H1 (cell line): ENCODE measurements around the gene TASP1.

Experiments used
- BCL11A ChIP-seq, 2 experiments: IDR thresholded peaks; one replicate each; pipeline ENCODE4 v1.6.1; 2011; ENCODE audit warnings: low read depth in 2 of 2, low read length in 2 of 2, mild to moderate bottlenecking in 2 of 2
- CBX5 ChIP-seq: fragments of 300-800, 300-1000 bp; sonication (generic); IDR thresholded peaks from 2 replicates; pipeline ENCODE4 v1.7.1; 2016; ENCODE audit warnings: antibody characterized with exemption, low read length, low read depth
- CEBPB ChIP-seq: IDR thresholded peaks from 2 replicates; pipeline ENCODE4 v1.6.1; 2012; ENCODE audit warnings: low read depth, low read length
- EGR1 ChIP-seq: IDR thresholded peaks from 2 replicates; pipeline ENCODE4 v1.6.1; 2011; ENCODE audit warnings: low read depth, low read length, borderline replicate concordance
- EP300 ChIP-seq, 2 experiments: IDR thresholded peaks; 1 replicate in 1 of 2; 2 replicates in 1 of 2; pipeline ENCODE4 v1.6.1; 2011 to 2012; ENCODE audit warnings: low read depth in 2 of 2, low read length in 2 of 2, mild to moderate bottlenecking in 2 of 2, borderline replicate concordance in 1 of 2, inconsistent platforms in 1 of 2, moderate library complexity in 1 of 2
- EZH2 ChIP-seq: fragments of 200-600 bp; sonication (generic); IDR thresholded peaks from 2 replicates; pipeline ENCODE4 v1.7.1; 2012; ENCODE audit warnings: low read depth, mild to moderate bottlenecking, moderate library complexity, low read length, inconsistent platforms; ENCODE audit not compliant: severe bottlenecking
- POLR2A ChIP-seq, 2 experiments: IDR thresholded peaks; 1 replicate in 1 of 2; 2 replicates in 1 of 2; pipeline ENCODE4 v1.6.1; 2011; ENCODE audit warnings: low read depth in 2 of 2, low read length in 2 of 2, mild to moderate bottlenecking in 2 of 2; ENCODE audit errors: control extremely low read depth in 1 of 2
- POLR2AphosphoS5 ChIP-seq: IDR thresholded peaks from 2 replicates; pipeline ENCODE4 v1.6.1; 2011; ENCODE audit warnings: low read depth, low read length
- RAD21 ChIP-seq, 2 experiments: IDR thresholded peaks in 1 of 2; conservative IDR thresholded peaks in 1 of 2; 2 replicates each; pipeline ENCODE4 v1.6.1; 2011; ENCODE audit warnings: low read depth in 2 of 2, low read length in 2 of 2, improper control_type of control experiment in 1 of 2, inconsistent platforms in 1 of 2, mild to moderate bottlenecking in 1 of 2, moderate library complexity in 1 of 2
- SIN3A ChIP-seq, 2 experiments: IDR thresholded peaks in 1 of 2; conservative IDR thresholded peaks in 1 of 2; 2 replicates each; pipeline ENCODE4 v1.6.1; 2011 to 2012; ENCODE audit warnings: low read length in 2 of 2, improper control_type of control experiment in 1 of 2, low read depth in 1 of 2, mild to moderate bottlenecking in 1 of 2
- TAF7 ChIP-seq: optimal IDR thresholded peaks from 2 replicates; pipeline ENCODE3; 2011; ENCODE audit warnings: low read depth, mild to moderate bottlenecking, inconsistent platforms, low read length, moderate library complexity, borderline replicate concordance
- ZNF274 ChIP-seq: IDR thresholded peaks from 2 replicates; pipeline ENCODE4 v1.7.0; 2012; ENCODE audit warnings: low read length, borderline replicate concordance; ENCODE audit errors: extremely low read depth
- TF ChIP-seq, protein P1 (sequence below), 3 experiments: IDR thresholded peaks; 1 replicate in 2 of 3; 2 replicates in 1 of 3; pipeline versions ENCODE4 v1.5.1 to v1.6.1; 2011; ENCODE audit warnings: low read length in 3 of 3, mild to moderate bottlenecking in 3 of 3, inconsistent platforms in 2 of 3, low read depth in 1 of 3, moderate library complexity in 1 of 3; ENCODE audit not compliant: insufficient read depth in 1 of 3; ENCODE audit errors: control extremely low read depth in 1 of 3
- TF ChIP-seq, protein P2 (sequence below): IDR thresholded peaks from 2 replicates; pipeline ENCODE4 v1.6.1; 2012; ENCODE audit warnings: inconsistent platforms

DNA sequence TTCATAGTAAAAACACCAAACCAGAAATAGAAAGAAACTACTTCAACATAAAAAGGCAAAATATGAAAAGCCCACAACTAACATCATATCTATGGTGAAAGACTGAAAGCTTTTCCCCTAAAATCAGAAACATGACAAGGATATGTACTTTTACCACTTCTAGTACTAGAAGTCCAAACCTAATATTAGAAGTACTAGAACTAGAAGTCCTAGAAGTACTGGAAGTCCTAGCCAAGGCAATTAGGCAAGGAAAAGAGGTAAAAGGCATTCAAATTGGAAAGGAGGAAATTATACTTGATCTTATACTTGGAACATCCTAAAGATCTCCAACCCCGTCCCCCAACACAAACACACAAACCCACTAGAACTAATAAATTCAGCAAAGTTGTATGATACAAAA lies 74.9 kb downstream of the TASP1 start:
- TF ChIP-seq POLR2AphosphoS5 (no peak), EZH2 (no peak), POLR2A (IDR thresholded peaks at IDR 0.05; ENCODE audit: control extremely low read depth in 1 of 2, low read depth in 2 of 2, low read length in 2 of 2) (no peak), CBX5 (no peak), ZNF274 (no peak), TAF7 (no peak), SIN3A (conservative IDR thresholded peaks at IDR 0.05 in 1 of 2, IDR thresholded peaks at IDR 0.05 in 1 of 2; ENCODE audit: low read depth in 1 of 2, low read length in 2 of 2) (no peak), RAD21 (IDR thresholded peaks at IDR 0.05 in 1 of 2, conservative IDR thresholded peaks at IDR 0.05 in 1 of 2; ENCODE audit: low read depth in 2 of 2, low read length in 2 of 2) (no peak), EP300 (IDR thresholded peaks at IDR 0.05; ENCODE audit: borderline replicate concordance in 1 of 2, low read depth in 2 of 2, low read length in 2 of 2) (no peak), CEBPB (no peak), EGR1 (no peak), BCL11A (IDR thresholded peaks at IDR 0.05; ENCODE audit: low read depth in 2 of 2, low read length in 2 of 2) (no peak)
- TF ChIP-seq, protein P1, sequence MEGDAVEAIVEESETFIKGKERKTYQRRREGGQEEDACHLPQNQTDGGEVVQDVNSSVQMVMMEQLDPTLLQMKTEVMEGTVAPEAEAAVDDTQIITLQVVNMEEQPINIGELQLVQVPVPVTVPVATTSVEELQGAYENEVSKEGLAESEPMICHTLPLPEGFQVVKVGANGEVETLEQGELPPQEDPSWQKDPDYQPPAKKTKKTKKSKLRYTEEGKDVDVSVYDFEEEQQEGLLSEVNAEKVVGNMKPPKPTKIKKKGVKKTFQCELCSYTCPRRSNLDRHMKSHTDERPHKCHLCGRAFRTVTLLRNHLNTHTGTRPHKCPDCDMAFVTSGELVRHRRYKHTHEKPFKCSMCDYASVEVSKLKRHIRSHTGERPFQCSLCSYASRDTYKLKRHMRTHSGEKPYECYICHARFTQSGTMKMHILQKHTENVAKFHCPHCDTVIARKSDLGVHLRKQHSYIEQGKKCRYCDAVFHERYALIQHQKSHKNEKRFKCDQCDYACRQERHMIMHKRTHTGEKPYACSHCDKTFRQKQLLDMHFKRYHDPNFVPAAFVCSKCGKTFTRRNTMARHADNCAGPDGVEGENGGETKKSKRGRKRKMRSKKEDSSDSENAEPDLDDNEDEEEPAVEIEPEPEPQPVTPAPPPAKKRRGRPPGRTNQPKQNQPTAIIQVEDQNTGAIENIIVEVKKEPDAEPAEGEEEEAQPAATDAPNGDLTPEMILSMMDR (IDR thresholded peaks at IDR 0.05; ENCODE audit: control extremely low read depth in 1 of 3, insufficient read depth in 1 of 3, low read depth in 1 of 3, low read length in 3 of 3), result no peak
- TF ChIP-seq, protein P2, sequence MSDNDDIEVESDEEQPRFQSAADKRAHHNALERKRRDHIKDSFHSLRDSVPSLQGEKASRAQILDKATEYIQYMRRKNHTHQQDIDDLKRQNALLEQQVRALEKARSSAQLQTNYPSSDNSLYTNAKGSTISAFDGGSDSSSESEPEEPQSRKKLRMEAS, result no peak
